DND-41 (cell line): ENCODE measurements around the gene ARF4.

Source experiments
- ATAC-seq: fragments of 200-7000 bp; cut with Tn5 transposase; 3 replicates; pipeline ENCODE4 v1.9.1; 2021; ENCODE audit warnings: low read depth; ENCODE audit not compliant: insufficient read depth
- DNase-seq: peaks from one replicate; pipeline ENCODE4 v3.0.0-alpha.2; 2020
- H2AFZ ChIP-seq: 2 replicates; pipeline ENCODE4 v1.6.0; 2012; ENCODE audit warnings: low read depth, low read length
- H3K27ac ChIP-seq: 2 replicates; pipeline ENCODE4 v1.5.1; 2012; ENCODE audit warnings: low read length, inconsistent platforms
- H3K27me3 ChIP-seq: fragments of 200-600 bp; sonication (generic); 2 replicates; pipeline ENCODE4 v1.6.0; 2012; ENCODE audit warnings: low read length, mild to moderate bottlenecking, inconsistent platforms; ENCODE audit not compliant: insufficient read depth, poor library complexity
- H3K36me3 ChIP-seq: 2 replicates; pipeline ENCODE4 v1.5.1; 2012; ENCODE audit warnings: low read length, inconsistent platforms; ENCODE audit not compliant: insufficient read depth
- H3K4me1 ChIP-seq: 2 replicates; pipeline ENCODE4 v1.5.1; 2012; ENCODE audit warnings: mild to moderate bottlenecking, low read length; ENCODE audit not compliant: insufficient read depth
- H3K4me2 ChIP-seq: 2 replicates; pipeline ENCODE4 v1.6.0; 2012; ENCODE audit warnings: mild to moderate bottlenecking, moderate library complexity, low read length, inconsistent platforms; ENCODE audit not compliant: insufficient read depth
- H3K4me3 ChIP-seq, 2 experiments: fragments of 200-600 bp in 1 of 2; shearing (Covaris generic) in 1 of 2; 2 replicates each; pipeline ENCODE4 v1.5.1; 2012 to 2016; ENCODE audit warnings: inconsistent platforms in 2 of 2, low read length in 2 of 2, mild to moderate bottlenecking in 2 of 2, low read depth in 1 of 2, moderate library complexity in 1 of 2
- H3K79me2 ChIP-seq: 2 replicates; pipeline ENCODE4 v1.6.0; 2012; ENCODE audit warnings: low read length, inconsistent platforms; ENCODE audit not compliant: insufficient read depth
- H3K9ac ChIP-seq: 2 replicates; pipeline ENCODE4 v1.6.0; 2012; ENCODE audit warnings: low read depth, mild to moderate bottlenecking, inconsistent platforms, low read length, moderate library complexity
- H3K9me3 ChIP-seq: 2 replicates; pipeline ENCODE4 v1.5.1; 2012; ENCODE audit warnings: low read length, moderate library complexity, mild to moderate bottlenecking, inconsistent platforms; ENCODE audit not compliant: insufficient read depth, severe bottlenecking
- H4K20me1 ChIP-seq: 2 replicates; pipeline ENCODE4 v1.6.0; 2012; ENCODE audit warnings: low read length; ENCODE audit not compliant: insufficient read depth
- EZH2 ChIP-seq: IDR thresholded peaks from 3 replicates; pipeline ENCODE4 v1.6.1; 2012; ENCODE audit warnings: borderline replicate concordance, low read depth, mild to moderate bottlenecking, moderate library complexity, low read length, inconsistent platforms; ENCODE audit not compliant: severe bottlenecking
- TF ChIP-seq, protein P1 (sequence below): IDR thresholded peaks from 2 replicates; pipeline ENCODE4 v1.5.1; 2012; ENCODE audit warnings: borderline replicate concordance, low read length, moderate library complexity, mild to moderate bottlenecking; ENCODE audit not compliant: poor library complexity, severe bottlenecking; ENCODE audit errors: extremely low read depth

ARF4 gene

DNA sequence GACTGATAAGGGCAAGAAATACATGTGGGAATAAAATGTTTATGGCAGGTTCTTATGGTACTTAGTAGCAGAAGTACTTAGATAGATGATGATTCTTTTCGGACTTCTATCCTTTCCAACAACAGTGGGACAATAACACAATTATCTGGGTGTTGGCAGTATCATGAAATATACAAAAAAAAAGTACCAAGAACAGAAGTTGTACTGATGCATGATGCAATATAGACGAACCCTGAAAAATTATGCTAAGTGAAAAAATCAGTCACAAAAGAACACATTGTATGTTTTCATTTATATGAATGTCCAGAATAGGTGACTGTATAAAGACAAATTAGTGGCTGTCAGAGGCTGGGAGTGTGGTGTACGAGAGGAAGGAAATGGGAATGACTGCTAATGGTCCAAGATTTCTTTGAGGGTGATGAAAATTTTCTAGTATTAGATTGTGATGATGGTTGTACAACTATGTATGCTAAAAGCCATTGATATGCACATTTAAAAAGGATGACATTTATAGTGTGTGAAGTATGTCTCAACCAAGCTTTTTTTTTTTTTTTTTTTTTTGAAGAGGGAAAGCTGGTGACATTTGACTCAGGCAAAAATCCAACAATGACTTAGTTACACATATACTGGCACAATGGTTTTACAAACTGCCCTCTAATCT is 21.0 kb downstream of the ARF4 start:
- TF ChIP-seq, protein P1, sequence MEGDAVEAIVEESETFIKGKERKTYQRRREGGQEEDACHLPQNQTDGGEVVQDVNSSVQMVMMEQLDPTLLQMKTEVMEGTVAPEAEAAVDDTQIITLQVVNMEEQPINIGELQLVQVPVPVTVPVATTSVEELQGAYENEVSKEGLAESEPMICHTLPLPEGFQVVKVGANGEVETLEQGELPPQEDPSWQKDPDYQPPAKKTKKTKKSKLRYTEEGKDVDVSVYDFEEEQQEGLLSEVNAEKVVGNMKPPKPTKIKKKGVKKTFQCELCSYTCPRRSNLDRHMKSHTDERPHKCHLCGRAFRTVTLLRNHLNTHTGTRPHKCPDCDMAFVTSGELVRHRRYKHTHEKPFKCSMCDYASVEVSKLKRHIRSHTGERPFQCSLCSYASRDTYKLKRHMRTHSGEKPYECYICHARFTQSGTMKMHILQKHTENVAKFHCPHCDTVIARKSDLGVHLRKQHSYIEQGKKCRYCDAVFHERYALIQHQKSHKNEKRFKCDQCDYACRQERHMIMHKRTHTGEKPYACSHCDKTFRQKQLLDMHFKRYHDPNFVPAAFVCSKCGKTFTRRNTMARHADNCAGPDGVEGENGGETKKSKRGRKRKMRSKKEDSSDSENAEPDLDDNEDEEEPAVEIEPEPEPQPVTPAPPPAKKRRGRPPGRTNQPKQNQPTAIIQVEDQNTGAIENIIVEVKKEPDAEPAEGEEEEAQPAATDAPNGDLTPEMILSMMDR = no peak
- no peak for TF ChIP-seq EZH2
- peaks cover 21% of the 10 kb centered on the region; the same call in 1 of the 2 replicates for H4K20me1 ChIP-seq
- H3K9me3 ChIP-seq = no peaks in the 10 kb centered on the region
- no peak overlapping the region for H3K9ac ChIP-seq
- H3K4me3 ChIP-seq = no peak overlapping the region
- no peak overlapping the region for H3K4me2 ChIP-seq
- no peak overlapping the region for H3K27ac ChIP-seq
- H3K36me3 ChIP-seq = peaks cover 88% of the 10 kb centered on the region
- ATAC-seq (no peak), DNase-seq (no peak)
- no peaks in the 10 kb centered on the region for H3K27me3 ChIP-seq
- peaks cover 84% of the 10 kb centered on the region for H3K79me2 ChIP-seq
- no peaks in the 10 kb centered on the region for H3K4me1 ChIP-seq
- no peak overlapping the region for H2AFZ ChIP-seq

DNA sequence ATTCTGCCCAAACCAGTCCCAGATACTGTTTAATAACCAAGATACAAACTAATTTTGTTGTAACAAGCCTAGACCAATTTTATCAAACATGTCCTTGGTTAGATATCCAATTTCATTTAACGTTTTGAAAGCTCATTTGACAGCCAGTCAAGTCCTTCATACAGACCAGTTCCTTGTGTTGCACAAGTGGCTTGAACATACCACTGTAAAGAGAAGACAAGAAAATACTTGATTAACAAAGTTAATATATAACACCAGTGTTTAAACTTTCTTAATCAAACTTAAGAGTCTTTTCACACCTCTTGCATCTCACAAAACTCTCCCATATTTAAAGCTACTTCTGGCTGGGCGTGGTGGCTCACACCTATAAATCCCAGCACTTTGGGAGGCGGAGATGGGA is 25.0 kb downstream of the ARF4 start:
- Histone ChIP-seq H3K4me3 (no peak overlapping the region), H3K4me2 (no peak overlapping the region), H3K36me3 (peaks cover 84% of the 10 kb centered on the region), H3K79me2 (peaks cover 60% of the 10 kb centered on the region), H3K9ac (no peak overlapping the region), H3K4me1 (no peaks in the 10 kb centered on the region), H3K27ac (no peak overlapping the region), H3K9me3 (no peaks in the 10 kb centered on the region), H4K20me1 (peaks cover 9% of the 10 kb centered on the region; the same call in 1 of the 2 replicates), H2AFZ (no peak overlapping the region), H3K27me3 (no peaks in the 10 kb centered on the region)
- no peak for DNase-seq
- no peak for TF ChIP-seq EZH2
- TF ChIP-seq, protein P1 = no peak
- no peak for ATAC-seq

DNA sequence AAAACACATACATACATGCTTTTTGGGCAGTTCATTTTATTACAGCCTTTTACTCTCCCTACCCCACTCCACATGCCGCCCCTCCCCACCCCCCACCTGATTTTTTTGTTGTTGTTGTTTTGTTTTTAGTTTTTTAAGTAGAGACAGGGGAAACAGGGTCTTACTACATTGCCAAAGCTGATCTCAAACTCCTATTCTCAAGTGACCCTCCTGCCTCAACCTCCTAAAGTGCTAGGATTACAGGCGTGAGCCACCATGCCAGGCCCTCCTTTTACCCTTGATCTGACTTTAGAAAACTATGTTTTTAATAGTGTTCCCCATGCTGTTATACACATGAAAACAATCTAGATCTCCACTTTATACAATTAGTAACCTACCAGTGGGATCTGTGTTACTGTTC is 26.3 kb downstream of the ARF4 start:
- Histone ChIP-seq H3K4me2 (no peak overlapping the region), H3K9me3 (no peaks in the 10 kb centered on the region), H3K9ac (no peak overlapping the region), H3K27me3 (no peaks in the 10 kb centered on the region), H3K27ac (no peak overlapping the region), H3K4me3 (no peak overlapping the region), H3K79me2 (peaks cover 60% of the 10 kb centered on the region), H3K4me1 (no peaks in the 10 kb centered on the region), H4K20me1 (peaks cover 4% of the 10 kb centered on the region; the same call in 1 of the 2 replicates), H2AFZ (no peak overlapping the region), H3K36me3 (peaks cover 84% of the 10 kb centered on the region)
- no peak for TF ChIP-seq EZH2
- TF ChIP-seq, protein P1 = no peak
- DNase-seq (no peak), ATAC-seq (no peak)
